MCF 10A (cell line): Measurements from ENCODE around the gene TADA2A. TPM values are rescaled to one million over a fixed set of nuclear protein-coding genes. Genes with fewer than 3 reads are reported as not detected.

Experiments used
- BruUV-seq: library from RNA; stranded (reverse); fragments of 400-500 nt; replicated peaks from 2 replicates; lab custom pipeline; 2021; lab: Mats Ljungman, UMichigan
- CTCF ChIA-PET: fragments of 300-600 bp; sonication (Branson Sonifier 250); formaldehyde crosslinking; extraction: SDS; loops from one replicate; lab custom pipeline; 2021; ENCODE audit warnings: antibody characterized with exemption, inconsistent platforms; lab: Yijun Ruan, JAX
- POLR2A ChIA-PET: fragments of 300-600, 350-650 bp; sonication (Branson Sonifier 250); formaldehyde crosslinking; extraction: SDS; loops from one replicate; lab custom pipeline; 2020; ENCODE audit warnings: antibody characterized with exemption, inconsistent platforms; lab: Yijun Ruan, JAX
- DNase-seq: peaks from one replicate; pipeline ENCODE4 v3.0.0-alpha.2; 2018; ENCODE audit not compliant: unreplicated experiment
- H3K27ac Mint-ChIP-seq: one replicate; pipeline ENCODE4 v1.8.0; 2022; ENCODE audit warnings: mild to moderate bottlenecking, low read depth, mixed read lengths; ENCODE audit not compliant: unreplicated experiment
- H3K27me3 Mint-ChIP-seq: one replicate; pipeline ENCODE4 v1.8.0; 2022; ENCODE audit warnings: mixed read lengths; ENCODE audit not compliant: insufficient read depth, unreplicated experiment
- H3K36me3 Mint-ChIP-seq: one replicate; pipeline ENCODE4 v1.8.0; 2022; ENCODE audit warnings: mild to moderate bottlenecking, moderate library complexity, mixed read lengths; ENCODE audit not compliant: insufficient read depth, unreplicated experiment
- H3K4me1 Mint-ChIP-seq: one replicate; pipeline ENCODE4 v1.8.0; 2022; ENCODE audit warnings: mixed read lengths; ENCODE audit not compliant: insufficient read depth, unreplicated experiment
- H3K4me3 Mint-ChIP-seq: one replicate; pipeline ENCODE4 v1.8.0; 2022; ENCODE audit warnings: mild to moderate bottlenecking, moderate library complexity, mixed read lengths; ENCODE audit not compliant: unreplicated experiment
- H3K9me3 Mint-ChIP-seq: one replicate; pipeline ENCODE4 v1.8.0; 2022; ENCODE audit warnings: mixed read lengths; ENCODE audit not compliant: unreplicated experiment
- CTCF ChIP-seq: fragments of 200-600 bp; IDR thresholded peaks from one replicate; pipeline ENCODE4 v1.8.0; 2022; ENCODE audit warnings: antibody characterized with exemption, mild to moderate bottlenecking; ENCODE audit not compliant: unreplicated experiment
- intact Hi-C: fragments of 100-400 bp; cut with micrococcal nuclease; formaldehyde crosslinking; loops from 2 replicates; pipeline ENCODE4 v1.14.1; 2022
- total RNA-seq: library from RNA; stranded (reverse); gene quantifications from 2 replicates; pipeline ENCODE4 v1.2.3, GENCODE V29; 2022

The TADA2A gene
- total RNA-seq, 1 experiment from 2014 or later, result 31.3 TPM

GRCh38 chr17:37359682-37360188, 47.0 kb upstream of the TADA2A start:
- H3K9me3 Mint-ChIP-seq, result no peaks in the 10 kb centered on the region
- intact Hi-C loops, result loop anchor here (2.0 kb wide), 2 partner anchors 13 to 83 kb away; no protein-coding TSS in a partner anchor
- peaks cover 7% of the 10 kb centered on the region for H3K36me3 Mint-ChIP-seq
- peak overlapping the region; percentile 73 for H3K27ac Mint-ChIP-seq
- no peak for DNase-seq
- ChIA-PET POLR2A (interaction anchor here (0.6 to 6.0 kb wide), 9 partner anchors 13 to 814 kb away, joined by 3 to 27 read pairs (median 4); no protein-coding TSS in a partner anchor), CTCF (interaction anchor here (0.6 to 1.3 kb wide), 3 partner anchors 13 to 201 kb away, joined by 3 to 5 read pairs (median 4); no protein-coding TSS in a partner anchor)
- no peak for TF ChIP-seq CTCF
- H3K4me3 Mint-ChIP-seq, result peak overlapping the region; percentile 94
- peaks cover 31% of the 10 kb centered on the region for H3K4me1 Mint-ChIP-seq
- TSS peak; percentile 50 for BruUV-seq
- no peaks in the 10 kb centered on the region for H3K27me3 Mint-ChIP-seq

GRCh38 chr17:37360632-37361031, 46.1 kb upstream of the TADA2A start:
- peaks cover 7% of the 10 kb centered on the region for H3K36me3 Mint-ChIP-seq
- H3K4me1 Mint-ChIP-seq, result peaks cover 34% of the 10 kb centered on the region
- H3K27ac Mint-ChIP-seq, result peak overlapping the region; percentile 73
- H3K4me3 Mint-ChIP-seq, result peak overlapping the region; percentile 8
- CTCF ChIA-PET, result interaction anchor here (0.7 to 1.8 kb wide), 8 partner anchors 11 to 131 kb away, joined by 3 to 15 read pairs (median 5); no protein-coding TSS in a partner anchor
- BruUV-seq, result no TSS peak
- no peaks in the 10 kb centered on the region for H3K27me3 Mint-ChIP-seq
- no peak for TF ChIP-seq CTCF
- POLR2A ChIA-PET, result interaction anchor here (0.8 to 6.0 kb wide), 11 partner anchors 42 to 815 kb away, joined by 3 to 27 read pairs (median 5); partner anchors contain the start of gene MRM1
- intact Hi-C loops, result no loop called here
- no peaks in the 10 kb centered on the region for H3K9me3 Mint-ChIP-seq
- peak; percentile 81 for DNase-seq

- Mint-ChIP-seq H3K4me1 (peaks cover 41% of the 10 kb centered on the region), H3K9me3 (no peaks in the 10 kb centered on the region), H3K27ac (peak overlapping the region; percentile 73), H3K36me3 (peaks cover 7% of the 10 kb centered on the region), H3K27me3 (no peaks in the 10 kb centered on the region), H3K4me3 (peak overlapping the region; percentile 49)
- no peak for TF ChIP-seq CTCF
- intact Hi-C loops, result no loop called here
- POLR2A ChIA-PET, result interaction anchor here (0.5 to 6.0 kb wide), 23 partner anchors 8 to 816 kb away, joined by 3 to 27 read pairs (median 4); partner anchors contain the start of genes ACACA, MRM1 and TADA2A
- peak; percentile 96 for DNase-seq
- CTCF ChIA-PET, result interaction anchor here (0.5 to 1.8 kb wide), 13 partner anchors 10 to 1461 kb away, joined by 3 to 15 read pairs (median 4); no protein-coding TSS in a partner anchor
- no TSS peak for BruUV-seq
These were observed 45.1 kb upstream of the TADA2A start for GRCh38 chr17:37361543-37361942.

- Mint-ChIP-seq H3K27ac (peak overlapping the region; percentile 33), H3K27me3 (no peaks in the 10 kb centered on the region), H3K9me3 (no peaks in the 10 kb centered on the region), H3K4me3 (no peak overlapping the region), H3K4me1 (peaks cover 30% of the 10 kb centered on the region), H3K36me3 (peaks cover 7% of the 10 kb centered on the region)
- intact Hi-C loops, result no loop called here
- CTCF ChIA-PET, result interaction anchor here (1.1 to 2.6 kb wide), 2 partner anchors 8 to 763 kb away, joined by 3 to 13 read pairs; no protein-coding TSS in a partner anchor
- BruUV-seq, result no TSS peak
- no peak for TF ChIP-seq CTCF
- POLR2A ChIA-PET, result interaction anchor here (0.9 kb wide), 1 partner anchor 13 kb away, joined by 3 read pairs; no protein-coding TSS in a partner anchor
- DNase-seq, result peak; percentile 46
These were observed 41.1 kb upstream of the TADA2A start for GRCh38 chr17:37365589-37365988.
